LNCAP (cell line): ENCODE results near the gene ICA1.

Experiments
- TF ChIP-seq, protein P1 (sequence below): fragments of 450-650 bp; IDR thresholded peaks from 2 replicates; pipeline ENCODE4 v1.5.1; 2017; ENCODE audit warnings: mild to moderate bottlenecking

ICA1 gene

DNA sequence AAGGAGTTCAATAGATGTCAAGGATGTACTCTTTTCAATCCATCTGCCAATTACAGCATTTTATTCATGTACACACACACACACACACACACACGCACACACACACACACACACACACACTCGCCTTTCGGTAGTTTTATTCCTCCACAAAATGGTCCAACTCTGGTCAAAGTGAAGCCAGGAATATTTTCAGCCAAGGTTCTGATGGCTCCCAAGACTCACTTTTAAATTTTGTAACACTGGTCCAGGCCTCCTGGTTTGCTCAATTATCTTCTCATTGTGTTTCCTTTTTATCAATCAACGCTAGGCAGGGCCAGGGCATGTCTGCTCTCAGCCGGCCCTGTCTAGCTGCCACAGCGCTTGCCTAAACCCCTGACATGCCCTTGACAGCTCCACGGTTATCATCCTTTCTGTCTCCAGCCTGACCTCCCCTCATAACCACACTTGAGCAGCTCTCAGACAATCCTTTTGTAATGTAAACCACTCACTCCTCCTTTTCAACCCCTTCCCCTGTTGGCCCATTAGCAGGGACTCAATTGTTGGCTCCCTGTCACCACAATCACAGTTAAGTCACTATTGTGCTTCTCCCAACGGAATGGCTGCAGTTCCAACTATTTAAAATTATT, 115.1 kb downstream of the ICA1 start:
- TF ChIP-seq, protein P1, sequence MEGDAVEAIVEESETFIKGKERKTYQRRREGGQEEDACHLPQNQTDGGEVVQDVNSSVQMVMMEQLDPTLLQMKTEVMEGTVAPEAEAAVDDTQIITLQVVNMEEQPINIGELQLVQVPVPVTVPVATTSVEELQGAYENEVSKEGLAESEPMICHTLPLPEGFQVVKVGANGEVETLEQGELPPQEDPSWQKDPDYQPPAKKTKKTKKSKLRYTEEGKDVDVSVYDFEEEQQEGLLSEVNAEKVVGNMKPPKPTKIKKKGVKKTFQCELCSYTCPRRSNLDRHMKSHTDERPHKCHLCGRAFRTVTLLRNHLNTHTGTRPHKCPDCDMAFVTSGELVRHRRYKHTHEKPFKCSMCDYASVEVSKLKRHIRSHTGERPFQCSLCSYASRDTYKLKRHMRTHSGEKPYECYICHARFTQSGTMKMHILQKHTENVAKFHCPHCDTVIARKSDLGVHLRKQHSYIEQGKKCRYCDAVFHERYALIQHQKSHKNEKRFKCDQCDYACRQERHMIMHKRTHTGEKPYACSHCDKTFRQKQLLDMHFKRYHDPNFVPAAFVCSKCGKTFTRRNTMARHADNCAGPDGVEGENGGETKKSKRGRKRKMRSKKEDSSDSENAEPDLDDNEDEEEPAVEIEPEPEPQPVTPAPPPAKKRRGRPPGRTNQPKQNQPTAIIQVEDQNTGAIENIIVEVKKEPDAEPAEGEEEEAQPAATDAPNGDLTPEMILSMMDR = no peak

DNA sequence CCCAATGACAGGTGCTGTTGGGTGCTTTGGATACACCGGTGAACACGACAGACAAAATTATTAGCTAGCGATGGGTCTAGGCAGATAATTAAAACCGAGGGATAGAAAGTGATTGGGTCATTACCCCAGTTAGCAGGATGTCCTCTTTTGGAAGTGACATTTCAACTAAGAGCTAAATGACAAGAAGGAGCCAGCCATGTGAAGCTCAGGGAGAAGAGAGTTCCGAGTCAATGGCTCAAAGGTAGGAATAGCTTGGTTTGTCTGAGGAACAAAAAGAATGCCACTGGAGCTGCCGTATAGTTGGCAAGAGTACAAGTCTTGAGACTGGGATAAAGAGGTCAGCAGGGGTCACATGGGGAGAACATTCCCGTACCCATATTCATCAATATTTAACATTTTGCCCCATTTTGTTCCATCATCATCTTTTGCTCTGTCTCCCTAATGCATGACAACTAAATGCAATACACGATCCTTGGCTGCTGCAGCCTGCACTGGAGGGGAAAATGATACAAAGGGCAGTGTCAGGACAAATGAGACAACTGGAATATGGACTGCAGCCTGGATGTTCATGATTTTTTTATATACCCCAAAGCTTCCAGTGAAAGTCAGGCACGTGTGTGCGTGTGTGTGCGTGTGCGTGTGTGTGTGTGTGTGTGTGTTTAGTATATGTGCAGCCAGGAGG, 115.7 kb downstream of the ICA1 start:
- TF ChIP-seq, protein P1 = no peak

DNA sequence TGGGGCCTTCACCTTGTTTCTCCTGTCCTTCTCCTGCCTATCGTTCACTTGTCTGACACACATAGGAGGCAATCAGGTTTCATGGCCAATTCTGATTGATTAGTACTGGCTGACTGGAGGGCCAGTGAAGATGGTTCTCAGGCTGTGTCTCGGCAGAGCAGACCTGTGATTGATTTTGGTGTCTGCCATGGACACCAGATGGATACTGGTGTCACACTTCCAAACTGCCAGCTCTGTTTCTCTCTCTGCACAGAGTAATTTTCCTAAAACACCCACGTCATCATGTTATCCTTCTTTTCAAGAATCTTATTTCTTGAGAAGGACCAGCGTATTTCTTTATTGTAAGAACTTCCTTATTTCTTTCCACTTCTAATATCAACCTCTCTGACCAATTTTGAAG, 117.1 kb downstream of the ICA1 start:
- TF ChIP-seq, protein P1 = no peak

DNA sequence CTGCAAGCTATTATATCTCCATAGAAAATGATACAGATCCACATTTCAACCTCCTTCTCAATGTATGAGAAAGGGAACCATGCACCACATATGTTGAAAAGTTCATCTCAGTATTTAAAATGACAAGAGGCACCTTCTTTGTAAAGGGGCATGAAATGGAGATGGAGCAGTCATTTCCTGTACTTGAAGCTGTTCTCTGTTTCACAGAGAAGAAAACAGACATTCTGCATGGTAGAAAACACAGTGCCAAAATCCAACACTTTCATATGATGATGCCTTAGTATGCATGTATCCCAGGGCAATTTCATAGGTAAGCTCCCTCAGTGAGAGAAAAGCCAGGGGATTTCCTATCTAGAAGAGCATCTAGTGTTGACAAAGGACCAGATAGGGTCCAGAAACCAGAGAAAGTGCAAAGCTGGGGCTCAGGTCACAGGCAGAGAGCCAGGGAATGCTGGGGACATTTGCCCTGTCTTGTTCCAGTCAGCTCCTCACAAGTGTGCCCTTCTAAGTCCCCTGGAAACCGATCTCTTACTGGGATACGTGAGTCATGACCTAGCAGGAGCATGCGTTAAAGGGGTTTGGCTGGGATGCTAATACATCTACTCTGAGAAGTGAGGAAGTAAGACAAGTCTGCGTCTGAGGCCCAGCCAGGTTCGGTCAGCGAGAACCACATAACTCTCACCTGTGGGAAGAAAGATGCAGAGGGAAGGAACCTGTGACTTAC, 118.7 kb downstream of the ICA1 start:
- TF ChIP-seq, protein P1 = no peak

DNA sequence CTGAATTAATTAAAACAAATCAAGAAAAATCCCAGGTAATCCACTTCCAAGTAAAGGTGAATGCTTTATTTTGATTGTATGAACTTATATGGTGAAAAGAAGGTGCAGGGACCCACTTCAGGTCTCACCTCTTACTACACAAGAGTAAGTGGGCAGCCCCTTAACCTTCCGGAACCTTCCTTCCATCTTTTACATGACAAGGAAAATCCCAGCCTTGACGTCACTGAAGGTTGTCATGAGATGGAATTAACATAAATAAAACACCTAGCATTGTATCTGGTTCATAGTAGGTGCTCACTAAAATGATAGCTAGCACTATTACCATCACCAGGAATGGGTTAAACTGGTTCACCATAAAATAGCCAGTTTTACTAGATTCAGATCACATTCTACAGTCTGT, 119.5 kb downstream of the ICA1 start:
- TF ChIP-seq, protein P1 = no peak

DNA sequence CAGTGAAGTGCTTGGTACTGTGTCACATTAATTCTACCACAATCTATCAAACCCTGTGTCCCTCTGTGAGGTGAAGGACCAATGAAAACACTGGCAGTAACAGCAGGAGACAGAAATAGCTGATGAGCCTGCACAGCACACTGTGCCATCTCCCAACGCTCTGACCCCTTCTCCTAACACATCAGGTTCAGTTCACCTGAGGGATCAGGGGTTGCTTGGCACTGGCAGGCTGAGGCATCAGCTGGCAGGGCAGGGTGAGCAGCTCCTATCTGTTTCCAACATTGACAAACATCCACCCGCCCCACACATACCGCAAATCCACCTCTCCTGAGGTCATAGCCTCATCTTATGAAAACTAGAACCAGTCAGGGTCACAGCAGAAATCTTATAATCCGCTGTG, 120.9 kb downstream of the ICA1 start:
- TF ChIP-seq, protein P1 = no peak

DNA sequence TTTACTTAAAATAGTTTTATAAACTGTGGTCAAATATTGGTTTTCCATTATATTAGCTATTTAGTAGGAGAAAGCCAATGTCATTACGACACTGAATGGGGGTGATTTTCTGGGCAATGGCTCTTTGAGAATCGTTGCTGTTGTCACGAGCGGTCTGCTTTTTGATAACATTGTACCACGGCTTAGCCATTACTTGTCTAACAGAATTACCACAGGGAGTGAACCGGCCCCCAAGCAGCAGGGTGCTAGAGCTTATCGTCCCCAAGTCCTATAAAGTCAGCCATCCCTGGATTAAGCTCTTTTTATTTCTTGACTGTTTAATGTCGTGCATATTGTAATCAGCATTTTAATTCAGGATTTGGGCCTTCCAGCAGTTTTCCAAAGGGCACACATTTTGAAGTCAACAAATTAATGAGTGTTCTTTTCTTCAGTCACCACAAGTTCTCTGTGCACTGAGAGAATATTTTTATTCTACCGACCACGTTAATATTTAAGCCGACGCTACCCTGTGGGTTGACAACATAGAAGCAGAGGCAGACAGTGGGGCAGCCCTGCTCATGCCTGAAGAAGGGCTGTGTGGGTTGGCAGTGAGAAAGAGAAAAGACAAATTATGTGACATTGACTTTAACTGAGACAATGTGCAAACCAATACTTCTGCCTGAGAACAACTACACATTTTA, 125.8 kb downstream of the ICA1 start:
- TF ChIP-seq, protein P1 = no peak
